CD4-positive, alpha-beta T cell treated with Interleukin-12 subunit alpha and Interleukin-12 subunit beta, for 1 hour (primary cell): ENCODE measurements around the gene KCNC3.

ENCODE experiments used
- DNase-seq: peaks from one replicate; pipeline ENCODE4 v3.0.0-alpha.2; 2020

The KCNC3 gene

GRCh38 chr19:50326101-50326664, 3.0 kb downstream of the KCNC3 start:
- DNase-seq: no peak

- DNase-seq: peak; percentile 76
Measured at GRCh38 chr19:50325310-50326100, 3.7 kb downstream of the KCNC3 start.

- no peak for DNase-seq
Measured at GRCh38 chr19:50324331-50324730, 4.8 kb downstream of the KCNC3 start.

GRCh38 chr19:50323782-50324133, 5.4 kb downstream of the KCNC3 start:
- no peak for DNase-seq

- DNase-seq: no peak
Measured at GRCh38 chr19:50322931-50323781, 6.0 kb downstream of the KCNC3 start.

GRCh38 chr19:50322234-50322633, 6.9 kb downstream of the KCNC3 start:
- no peak for DNase-seq

GRCh38 chr19:50321831-50322230, 7.3 kb downstream of the KCNC3 start:
- no peak for DNase-seq

- DNase-seq: no peak
Measured at GRCh38 chr19:50320596-50320995, 8.6 kb downstream of the KCNC3 start.

GRCh38 chr19:50320051-50320450, 9.1 kb downstream of the KCNC3 start:
- DNase-seq: no peak

GRCh38 chr19:50319156-50319555, 10.0 kb downstream of the KCNC3 start:
- DNase-seq: no peak

GRCh38 chr19:50318438-50318837, 10.7 kb downstream of the KCNC3 start:
- DNase-seq: no peak

- no peak for DNase-seq
Measured at GRCh38 chr19:50317115-50317514, 12.1 kb downstream of the KCNC3 start.

- DNase-seq: no peak
Measured at GRCh38 chr19:50315773-50316448, 13.3 kb downstream of the KCNC3 start.

- no peak for DNase-seq
Measured at GRCh38 chr19:50314724-50315708, 14.2 kb downstream of the KCNC3 start.

- no peak for DNase-seq
Measured at GRCh38 chr19:50313812-50314536, 15.2 kb downstream of the KCNC3 start.

- DNase-seq: no peak
Measured at GRCh38 chr19:50312967-50313811, 16.0 kb downstream of the KCNC3 start.

GRCh38 chr19:50311723-50312635, 17.2 kb downstream of the KCNC3 start:
- DNase-seq: no peak

GRCh38 chr19:50310759-50311465, 18.3 kb downstream of the KCNC3 start:
- DNase-seq: no peak
